ENCODE results near the gene PIGQ. TPM values are rescaled to one million over a fixed set of nuclear protein-coding genes. Genes with fewer than 3 reads are reported as not detected.

The PIGQ gene
- polyA plus RNA-seq (2013, experiment 1 of 2), result 48.4 TPM
- 36.6 TPM for polyA plus RNA-seq (2013, experiment 2 of 2)

DNA sequence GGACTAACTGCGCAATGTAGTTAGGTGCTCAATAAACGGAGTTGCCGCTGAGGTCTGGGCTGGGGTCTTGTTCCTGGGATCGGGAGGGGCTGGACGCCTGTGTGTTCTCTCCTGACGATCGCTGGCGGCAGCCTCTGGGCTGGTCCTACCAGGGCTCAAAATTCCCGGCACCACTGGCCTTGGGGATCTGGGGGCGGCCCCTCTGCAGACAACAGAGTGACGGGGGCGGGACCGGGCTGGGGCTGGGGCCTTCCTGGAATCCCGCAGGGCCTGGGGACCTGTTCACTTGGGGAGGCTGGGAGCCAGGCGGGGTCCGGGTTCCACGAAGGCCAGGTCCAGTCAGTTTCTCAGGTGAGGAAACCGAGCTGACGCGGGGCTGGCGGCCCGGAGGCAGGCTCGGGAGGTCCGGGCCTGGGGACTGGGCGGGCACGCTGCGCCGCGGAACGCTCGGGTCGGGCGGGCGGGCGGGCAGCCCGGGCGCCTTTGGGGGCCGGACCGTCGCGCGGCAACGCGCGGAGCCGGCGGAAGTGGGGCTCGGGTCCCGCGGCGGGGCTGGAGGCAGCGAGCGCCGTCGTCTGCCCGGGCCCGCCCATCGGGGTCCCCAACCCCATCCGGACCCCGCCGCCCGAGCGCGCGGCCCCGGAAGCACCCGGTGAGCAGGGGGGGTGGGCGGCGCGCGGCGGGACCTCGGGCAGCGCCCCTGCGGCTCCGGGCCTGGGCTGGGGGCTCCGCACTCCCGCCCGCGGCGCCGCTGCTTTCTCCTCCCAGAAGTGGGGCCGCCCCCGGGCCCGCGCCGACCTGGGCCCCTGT, at the start of gene PIGQ:
TSS of gene PIGQ (plus strand) at position 524 of the 810 bp plus-strand sequence. CDS start 4,107 bp downstream, outside the sequence.
- WGBS, 2 experiments (ENCODE audit: insufficient coverage in 2 of 2), result 1 to 2% methylated on average over 59 to 66 of the region's 87 CpGs
- Histone ChIP-seq H3K27ac (ENCODE audit: low read depth, low read length, severe bottlenecking) (peak within 1 kb of the TSS; percentile 72), H3K4me3 (ENCODE audit: extremely low read depth, insufficient read depth, low read length, poor library complexity, severe bottlenecking) (peak within 1 kb of the TSS; percentile 70)

DNA sequence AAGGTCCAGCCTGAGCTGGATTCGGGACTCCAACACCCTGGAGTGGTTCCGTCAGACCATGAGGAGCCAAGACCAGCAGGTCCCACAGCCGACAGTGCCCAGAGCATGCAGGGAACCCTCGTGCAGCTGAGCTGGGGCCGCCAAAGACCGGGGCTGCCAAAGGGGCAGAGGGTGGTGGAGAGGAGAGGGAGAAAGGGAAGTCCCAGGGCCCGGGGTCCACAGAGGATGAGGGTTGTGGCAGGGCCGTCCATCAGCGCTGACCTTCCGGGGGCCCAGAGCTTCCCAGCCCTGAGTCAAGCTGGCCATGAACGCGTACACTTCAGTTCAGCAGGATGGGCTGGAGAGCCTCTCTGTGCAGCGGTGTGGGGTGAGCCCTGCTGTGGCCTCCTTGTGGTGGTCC, 48.9 kb upstream of the PIGQ start:
- WGBS, 2 experiments (ENCODE audit: insufficient coverage in 2 of 2), result 97% methylated on average over 11 to 13 of the region's 13 CpGs
- Histone ChIP-seq H3K36me3 (ENCODE audit: control insufficient read depth, insufficient read depth, low read length) (peaks cover 39% of the 10 kb centered on the region), H3K4me3 (ENCODE audit: extremely low read depth, insufficient read depth, low read length, poor library complexity, severe bottlenecking) (no peak overlapping the region), H3K4me1 (ENCODE audit: control insufficient read depth, insufficient read depth, low read length, poor library complexity, severe bottlenecking) (peaks cover 7% of the 10 kb centered on the region), H3K9me3 (ENCODE audit: control insufficient read depth, low read length) (no peaks in the 10 kb centered on the region), H3K27ac (ENCODE audit: low read depth, low read length, severe bottlenecking) (no peak overlapping the region)

More for the DNA sequence above, at the start of gene PIGQ:
- peaks cover 23% of the 10 kb centered on the region for H3K4me1 ChIP-seq (ENCODE audit: control insufficient read depth, insufficient read depth, low read length, poor library complexity, severe bottlenecking)
- H3K36me3 ChIP-seq (ENCODE audit: control insufficient read depth, insufficient read depth, low read length), result peaks cover 16% of the 10 kb centered on the region
- no peaks in the 10 kb centered on the region for H3K9me3 ChIP-seq (ENCODE audit: control insufficient read depth, low read length)

DNA sequence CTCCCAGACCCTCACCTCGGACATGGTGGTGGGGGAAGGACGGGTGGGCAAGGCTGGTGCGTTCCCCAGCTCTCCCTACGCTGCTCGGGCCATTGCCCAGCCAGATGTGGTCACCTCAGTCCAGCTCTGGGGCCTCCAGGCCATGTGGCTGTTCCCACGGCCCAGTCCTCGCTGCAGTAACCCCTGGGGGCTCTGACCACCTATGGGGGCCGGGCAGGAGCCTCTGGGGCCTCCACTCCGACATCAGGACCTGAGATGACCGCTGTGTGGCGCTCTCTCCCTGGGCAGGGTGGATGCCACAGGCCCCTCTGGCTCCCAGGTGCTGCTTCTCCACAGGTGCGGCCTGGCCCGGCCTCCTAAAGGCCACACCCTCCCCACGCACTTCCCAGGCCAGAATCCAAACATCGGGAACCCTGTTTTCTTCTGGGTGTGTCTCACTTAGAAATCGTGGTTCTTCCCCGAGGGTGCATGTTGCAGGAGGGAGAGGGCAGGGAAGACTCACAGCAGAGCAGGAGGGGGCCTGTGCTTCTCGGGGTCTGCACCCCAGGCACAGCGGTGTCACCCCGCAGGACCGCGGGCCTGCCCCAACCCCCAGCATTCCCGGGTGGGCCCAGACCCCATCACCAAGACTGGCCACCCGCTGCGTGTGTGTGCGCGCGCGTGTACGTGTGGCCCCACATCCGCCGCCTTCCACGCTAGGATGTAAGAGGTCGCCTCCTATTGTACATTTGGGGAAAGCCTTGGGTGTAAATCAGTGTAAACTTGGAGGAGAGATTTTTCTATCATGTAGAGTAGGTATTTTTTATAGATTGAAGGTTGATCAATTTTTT, 48.2 kb upstream of the PIGQ start:
- H3K36me3 ChIP-seq (ENCODE audit: control insufficient read depth, insufficient read depth, low read length), result peaks cover 33% of the 10 kb centered on the region

DNA sequence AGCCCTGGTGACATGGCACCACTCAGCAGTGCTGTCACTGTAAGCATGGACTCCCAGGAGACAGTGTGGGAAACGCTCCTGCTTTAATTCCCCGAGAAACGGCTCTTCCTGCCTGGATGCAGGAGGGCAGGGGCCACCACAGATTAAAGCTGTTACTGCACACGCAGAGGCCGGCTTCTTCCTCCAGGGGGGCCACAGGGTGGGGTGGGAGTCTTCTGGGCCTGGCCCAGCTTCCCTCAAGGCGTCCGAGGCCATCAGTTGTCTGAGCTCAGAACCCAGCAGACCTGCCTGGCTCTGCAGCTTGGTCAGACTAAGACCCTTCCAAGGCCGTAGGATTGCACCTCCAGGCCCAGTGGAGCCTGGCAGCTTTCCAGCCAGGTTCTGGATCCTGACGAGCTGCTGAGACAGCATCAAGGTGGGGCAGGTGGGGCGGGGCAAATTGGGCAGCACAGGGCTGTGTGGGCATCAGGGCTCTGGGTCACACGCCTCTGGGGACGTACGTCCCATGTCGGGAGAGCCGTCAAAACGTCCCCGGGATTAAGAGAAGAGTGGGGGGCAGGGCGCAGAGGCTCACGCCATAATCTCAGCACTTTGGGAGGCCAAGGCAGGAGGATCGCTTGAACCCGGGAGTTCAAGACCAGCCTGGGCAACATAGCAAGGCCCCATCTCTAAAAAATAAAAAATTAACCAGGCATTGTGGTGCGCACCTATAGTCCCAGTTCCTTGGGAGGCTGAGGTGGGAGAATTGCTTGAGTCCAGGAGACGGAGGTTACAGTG, 47.3 kb upstream of the PIGQ start:
- no peaks in the 10 kb centered on the region for H3K9me3 ChIP-seq (ENCODE audit: control insufficient read depth, low read length)
- no peak overlapping the region for H3K27ac ChIP-seq (ENCODE audit: low read depth, low read length, severe bottlenecking)
- peaks cover 33% of the 10 kb centered on the region for H3K36me3 ChIP-seq (ENCODE audit: control insufficient read depth, insufficient read depth, low read length)
- peaks cover 15% of the 10 kb centered on the region for H3K4me1 ChIP-seq (ENCODE audit: control insufficient read depth, insufficient read depth, low read length, poor library complexity, severe bottlenecking)
- no peak overlapping the region for H3K4me3 ChIP-seq (ENCODE audit: extremely low read depth, insufficient read depth, low read length, poor library complexity, severe bottlenecking)
- 88 to 91% methylated on average over 21 to 22 of the region's 23 CpGs for WGBS, 2 experiments (ENCODE audit: insufficient coverage in 2 of 2)

More for the DNA sequence above, 48.2 kb upstream of the PIGQ start:
- 90 to 94% methylated on average over 21 to 28 of the region's 34 CpGs for WGBS, 2 experiments (ENCODE audit: insufficient coverage in 2 of 2)
- Histone ChIP-seq H3K4me1 (ENCODE audit: control insufficient read depth, insufficient read depth, low read length, poor library complexity, severe bottlenecking) (peaks cover 14% of the 10 kb centered on the region), H3K27ac (ENCODE audit: low read depth, low read length, severe bottlenecking) (peak overlapping the region; percentile 23), H3K4me3 (ENCODE audit: extremely low read depth, insufficient read depth, low read length, poor library complexity, severe bottlenecking) (no peak overlapping the region), H3K9me3 (ENCODE audit: control insufficient read depth, low read length) (no peaks in the 10 kb centered on the region)

GRCh38 chr16:523097-523741, 46.5 kb upstream of the PIGQ start:
- H3K9me3 ChIP-seq (ENCODE audit: control insufficient read depth, low read length), result no peaks in the 10 kb centered on the region
- H3K4me1 ChIP-seq (ENCODE audit: control insufficient read depth, insufficient read depth, low read length, poor library complexity, severe bottlenecking), result peaks cover 15% of the 10 kb centered on the region
- no peak overlapping the region for H3K4me3 ChIP-seq (ENCODE audit: extremely low read depth, insufficient read depth, low read length, poor library complexity, severe bottlenecking)
- no peak overlapping the region for H3K27ac ChIP-seq (ENCODE audit: low read depth, low read length, severe bottlenecking)
- 98% methylated on average over 22 of the region's 22 CpGs for WGBS, 2 experiments (ENCODE audit: insufficient coverage in 2 of 2)
- H3K36me3 ChIP-seq (ENCODE audit: control insufficient read depth, insufficient read depth, low read length), result peaks cover 33% of the 10 kb centered on the region

GRCh38 chr16:524274-525040, 45.3 kb upstream of the PIGQ start:
- H3K4me1 ChIP-seq (ENCODE audit: control insufficient read depth, insufficient read depth, low read length, poor library complexity, severe bottlenecking), result peaks cover 15% of the 10 kb centered on the region
- H3K27ac ChIP-seq (ENCODE audit: low read depth, low read length, severe bottlenecking), result no peak overlapping the region
- peaks cover 25% of the 10 kb centered on the region for H3K36me3 ChIP-seq (ENCODE audit: control insufficient read depth, insufficient read depth, low read length)
- no peaks in the 10 kb centered on the region for H3K9me3 ChIP-seq (ENCODE audit: control insufficient read depth, low read length)
- WGBS, 2 experiments (ENCODE audit: insufficient coverage in 2 of 2), result 92 to 96% methylated on average over 21 to 24 of the region's 24 CpGs
- H3K4me3 ChIP-seq (ENCODE audit: extremely low read depth, insufficient read depth, low read length, poor library complexity, severe bottlenecking), result no peak overlapping the region

DNA sequence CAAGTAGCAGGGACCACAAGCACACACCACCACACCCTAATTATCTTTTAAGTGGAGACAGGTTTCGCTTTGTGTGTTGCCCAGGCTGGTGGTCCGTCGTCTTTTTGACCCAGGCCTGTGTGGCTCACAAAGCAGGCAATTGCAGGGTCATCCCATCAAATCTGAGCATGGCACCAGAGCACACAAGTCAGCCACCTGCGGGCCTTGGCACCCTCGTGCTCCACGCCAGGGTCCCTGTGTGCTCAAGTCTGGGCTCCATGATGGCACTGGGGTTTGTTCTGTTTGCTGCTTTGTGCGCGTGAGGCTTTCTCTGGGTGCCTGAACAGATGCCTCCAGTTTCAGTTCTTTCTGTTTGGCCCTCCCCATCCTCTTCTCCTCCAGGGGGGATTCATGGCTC, 44.6 kb upstream of the PIGQ start:
- no peaks in the 10 kb centered on the region for H3K9me3 ChIP-seq (ENCODE audit: control insufficient read depth, low read length)
- H3K4me1 ChIP-seq (ENCODE audit: control insufficient read depth, insufficient read depth, low read length, poor library complexity, severe bottlenecking), result peaks cover 15% of the 10 kb centered on the region
- WGBS, 2 experiments (ENCODE audit: insufficient coverage in 2 of 2), result 97 to 98% methylated on average over 8 of the region's 8 CpGs
- H3K36me3 ChIP-seq (ENCODE audit: control insufficient read depth, insufficient read depth, low read length), result peaks cover 28% of the 10 kb centered on the region
- H3K27ac ChIP-seq (ENCODE audit: low read depth, low read length, severe bottlenecking), result no peak overlapping the region
- no peak overlapping the region for H3K4me3 ChIP-seq (ENCODE audit: extremely low read depth, insufficient read depth, low read length, poor library complexity, severe bottlenecking)

DNA sequence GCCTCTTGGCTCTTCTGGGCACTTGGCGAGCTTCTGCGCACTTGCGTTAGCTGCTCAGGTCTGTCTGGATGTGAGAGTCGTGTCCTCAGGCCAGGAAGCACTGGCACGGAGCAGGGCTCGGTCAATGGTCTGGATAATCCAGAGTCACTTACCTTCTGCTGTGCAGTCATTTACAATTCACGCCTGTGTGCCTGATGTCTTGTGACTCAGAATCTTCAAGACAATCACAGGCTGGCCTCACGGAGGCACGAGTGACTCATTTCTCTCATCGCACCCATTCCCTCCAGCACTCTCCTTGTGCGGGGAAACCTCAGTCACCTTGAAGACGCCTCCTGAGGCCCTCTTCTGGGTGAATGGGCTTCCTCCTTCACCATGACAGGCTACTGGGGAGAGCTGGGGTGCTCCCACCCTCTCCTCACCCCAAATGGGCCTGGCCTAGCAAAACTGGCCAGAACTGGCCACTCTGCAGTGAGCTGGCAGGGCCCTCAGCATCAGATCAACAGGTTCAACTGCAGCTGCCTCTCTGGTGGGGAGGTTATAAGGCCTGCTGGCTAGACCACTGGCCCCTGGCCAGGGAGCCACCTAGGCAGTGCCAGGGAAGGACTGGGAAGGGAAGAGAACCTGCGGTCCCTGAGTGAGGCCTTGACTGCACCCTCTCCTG, 44.1 kb upstream of the PIGQ start:
- WGBS, 2 experiments (ENCODE audit: insufficient coverage in 2 of 2), result 85 to 90% methylated on average over 12 to 13 of the region's 13 CpGs
- H3K9me3 ChIP-seq (ENCODE audit: control insufficient read depth, low read length), result no peaks in the 10 kb centered on the region
- H3K36me3 ChIP-seq (ENCODE audit: control insufficient read depth, insufficient read depth, low read length), result peaks cover 31% of the 10 kb centered on the region
- peak overlapping the region; percentile 79 for H3K27ac ChIP-seq (ENCODE audit: low read depth, low read length, severe bottlenecking)
- peak overlapping the region; percentile 76 for H3K4me3 ChIP-seq (ENCODE audit: extremely low read depth, insufficient read depth, low read length, poor library complexity, severe bottlenecking)
- H3K4me1 ChIP-seq (ENCODE audit: control insufficient read depth, insufficient read depth, low read length, poor library complexity, severe bottlenecking), result peaks cover 15% of the 10 kb centered on the region

Data from mesodermal cell (in vitro differentiated cells).